AG04449 (cell line): ENCODE measurements around the gene XPO4.

ENCODE experiments used
- CTCF ChIA-PET: fragments of 350-600 bp; formaldehyde crosslinking; extraction: SDS; loops from one replicate; lab custom pipeline; 2021; ENCODE audit warnings: antibody characterized with exemption; lab: Yijun Ruan, JAX
- POLR2A ChIA-PET: fragments of 400-600, 350-600 bp; formaldehyde crosslinking; extraction: SDS; loops from one replicate; lab custom pipeline; 2020; ENCODE audit warnings: antibody characterized with exemption, inconsistent platforms; lab: Yijun Ruan, JAX
- DNase-seq: peaks from one replicate; pipeline ENCODE4 v3.0.0-alpha.2; 2010; ENCODE audit warnings: low read depth, low spot score
- H3K4me3 ChIP-seq: 2 replicates; pipeline ENCODE4 v1.5.1; 2011; ENCODE audit warnings: low read depth, mild to moderate bottlenecking, control low read depth, low read length
- TF ChIP-seq, protein P1 (sequence below): IDR thresholded peaks from one replicate; pipeline ENCODE4 v1.5.1; 2011; ENCODE audit warnings: mild to moderate bottlenecking, moderate library complexity, low read length, control low read depth, inconsistent platforms; ENCODE audit not compliant: insufficient read depth; ENCODE audit errors: missing control alignments

Gene XPO4

GRCh38 chr13:20814224-20814910 is 88.2 kb downstream of the XPO4 start:
- CTCF ChIA-PET = interaction anchor here (1.4 to 6.6 kb wide), 5 partner anchors 11 to 319 kb away, joined by 5 to 67 read pairs (median 9); partner anchors contain the start of gene IL17D
- peak; percentile 69 for DNase-seq
- H3K4me3 ChIP-seq = no peak overlapping the region; the same call in 1 of the 2 replicates
- TF ChIP-seq, protein P1, sequence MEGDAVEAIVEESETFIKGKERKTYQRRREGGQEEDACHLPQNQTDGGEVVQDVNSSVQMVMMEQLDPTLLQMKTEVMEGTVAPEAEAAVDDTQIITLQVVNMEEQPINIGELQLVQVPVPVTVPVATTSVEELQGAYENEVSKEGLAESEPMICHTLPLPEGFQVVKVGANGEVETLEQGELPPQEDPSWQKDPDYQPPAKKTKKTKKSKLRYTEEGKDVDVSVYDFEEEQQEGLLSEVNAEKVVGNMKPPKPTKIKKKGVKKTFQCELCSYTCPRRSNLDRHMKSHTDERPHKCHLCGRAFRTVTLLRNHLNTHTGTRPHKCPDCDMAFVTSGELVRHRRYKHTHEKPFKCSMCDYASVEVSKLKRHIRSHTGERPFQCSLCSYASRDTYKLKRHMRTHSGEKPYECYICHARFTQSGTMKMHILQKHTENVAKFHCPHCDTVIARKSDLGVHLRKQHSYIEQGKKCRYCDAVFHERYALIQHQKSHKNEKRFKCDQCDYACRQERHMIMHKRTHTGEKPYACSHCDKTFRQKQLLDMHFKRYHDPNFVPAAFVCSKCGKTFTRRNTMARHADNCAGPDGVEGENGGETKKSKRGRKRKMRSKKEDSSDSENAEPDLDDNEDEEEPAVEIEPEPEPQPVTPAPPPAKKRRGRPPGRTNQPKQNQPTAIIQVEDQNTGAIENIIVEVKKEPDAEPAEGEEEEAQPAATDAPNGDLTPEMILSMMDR = no peak
- POLR2A ChIA-PET = interaction anchor here (1.9 kb wide), 1 partner anchor 12 kb away, joined by 5 read pairs; no protein-coding TSS in a partner anchor

DNA sequence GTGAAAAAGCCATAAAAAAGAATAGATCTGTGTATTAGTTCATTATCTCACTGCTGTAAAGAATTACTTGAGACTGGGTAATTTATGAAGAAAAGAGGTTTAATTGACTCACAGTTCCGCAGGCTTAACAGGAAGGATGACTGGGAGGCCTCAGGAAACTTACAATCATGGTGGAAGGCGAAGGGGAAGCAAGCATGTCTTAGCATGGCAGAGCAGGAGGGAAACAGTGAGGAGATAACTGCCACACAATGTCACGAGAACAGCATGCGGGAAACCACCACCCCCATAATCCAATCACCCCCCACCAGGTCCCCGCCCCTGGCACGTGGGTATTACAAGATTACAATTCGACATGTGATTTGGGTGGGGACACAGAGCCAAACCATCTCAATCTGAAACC is 89.7 kb downstream of the XPO4 start:
- ChIA-PET POLR2A (no interaction called here), CTCF (no interaction called here)
- no peak overlapping the region for H3K4me3 ChIP-seq
- no peak for DNase-seq
- TF ChIP-seq, protein P1 = no peak

- CTCF ChIA-PET = interaction anchor here (0.8 to 2.3 kb wide), 3 partner anchors 13 to 22 kb away, joined by 3 to 11 read pairs (median 3); no protein-coding TSS in a partner anchor
- no peak for DNase-seq
- TF ChIP-seq, protein P1 = no peak
- H3K4me3 ChIP-seq = no peak overlapping the region
- POLR2A ChIA-PET = no interaction called here
These were observed 91.7 kb downstream of the XPO4 start for GRCh38 chr13:20810808-20811207.

DNA sequence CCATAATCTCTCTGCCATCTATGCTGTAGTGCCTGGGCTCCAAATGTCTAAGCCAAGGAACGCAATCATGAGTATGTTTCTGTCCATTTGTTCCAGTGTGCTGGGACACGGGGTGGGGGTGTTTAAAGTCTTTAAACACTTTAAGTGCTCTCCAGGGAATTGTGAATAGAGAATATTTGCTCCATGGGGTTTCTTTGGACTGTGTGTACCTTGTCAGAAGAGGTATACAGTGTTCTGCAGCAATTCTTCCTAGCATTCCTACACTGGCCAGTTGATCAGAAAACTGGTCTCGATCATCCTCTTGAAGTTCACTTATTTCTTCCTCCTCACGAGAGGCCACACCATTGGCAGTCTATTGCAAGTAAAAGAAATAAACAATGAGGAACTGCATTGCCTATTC is 93.7 kb downstream of the XPO4 start:
- TF ChIP-seq, protein P1 = no peak
- ChIA-PET CTCF (interaction anchor here (2.3 kb wide), 1 partner anchor 20 kb away, joined by 11 read pairs; no protein-coding TSS in a partner anchor), POLR2A (no interaction called here)
- no peak for DNase-seq
- no peak overlapping the region for H3K4me3 ChIP-seq

- ChIA-PET CTCF (no interaction called here), POLR2A (no interaction called here)
- TF ChIP-seq, protein P1 = no peak
- H3K4me3 ChIP-seq = no peak overlapping the region
- DNase-seq = no peak
These were observed 99.2 kb downstream of the XPO4 start for GRCh38 chr13:20803180-20803965.

DNA sequence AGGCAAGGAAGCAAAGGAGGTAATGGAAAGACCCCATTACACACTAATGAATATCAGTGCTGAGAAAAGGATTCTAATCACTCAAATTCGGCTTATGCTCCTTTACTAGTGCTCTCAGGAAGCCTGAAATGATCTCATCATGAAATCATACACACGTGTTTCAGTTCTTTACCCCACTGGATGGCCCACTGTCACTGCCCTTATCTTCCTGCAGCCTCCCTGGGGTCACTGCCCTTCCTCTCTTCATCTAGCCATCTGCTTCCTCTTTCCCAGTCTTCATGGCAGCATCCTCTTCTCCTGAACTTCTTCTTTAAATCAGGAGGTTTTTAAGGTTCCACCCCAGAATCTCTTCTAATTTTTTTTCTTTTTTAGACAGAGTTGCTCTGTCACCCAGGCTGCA is 100.8 kb downstream of the XPO4 start:
- CTCF ChIA-PET = no interaction called here

More for the DNA sequence above, 100.8 kb downstream of the XPO4 start:
- TF ChIP-seq, protein P1 = no peak
- POLR2A ChIA-PET = no interaction called here
- H3K4me3 ChIP-seq = no peak overlapping the region
- DNase-seq = no peak
